MM.1S (cell line): Measurements from ENCODE around the gene MOB2.

Experiments used
- DNase-seq: peaks from one replicate; pipeline ENCODE4 v3.0.0-alpha.2; 2015
- H2AFZ ChIP-seq: fragments of 300-600 bp; sonication (generic); 2 replicates; pipeline ENCODE4 v1.6.0; 2016; ENCODE audit warnings: antibody characterized with exemption, low read length
- H3F3A ChIP-seq: fragments of 300-600 bp; sonication (generic); 2 replicates; pipeline ENCODE4 v1.6.1; 2016; ENCODE audit warnings: mild to moderate bottlenecking, antibody characterized with exemption, low read length, moderate library complexity, mixed read lengths; ENCODE audit not compliant: insufficient read depth
- H3K27ac ChIP-seq: fragments of 300-600 bp; sonication (generic); 2 replicates; pipeline ENCODE4 v1.5.1; 2016; ENCODE audit warnings: mild to moderate bottlenecking, low read length
- H3K27me3 ChIP-seq: fragments of 300-600 bp; sonication (generic); replicated peaks from 2 replicates; pipeline ENCODE4 v1.6.0; 2016; ENCODE audit warnings: low read length; ENCODE audit not compliant: insufficient read depth
- H3K36me3 ChIP-seq: fragments of 300-600 bp; sonication (generic); replicated peaks from 2 replicates; pipeline ENCODE4 v1.6.1; 2016; ENCODE audit warnings: mild to moderate bottlenecking, low read length, mixed read lengths; ENCODE audit not compliant: insufficient read depth
- H3K4me1 ChIP-seq: fragments of 300-600 bp; sonication (generic); 2 replicates; pipeline ENCODE4 v1.6.1; 2016; ENCODE audit warnings: low read length, mixed read lengths
- H3K4me2 ChIP-seq: fragments of 300-600 bp; sonication (generic); 2 replicates; pipeline ENCODE4 v1.6.0; 2016; ENCODE audit warnings: low read depth, low read length
- H3K4me3 ChIP-seq: fragments of 300-600 bp; sonication (generic); 2 replicates; pipeline ENCODE4 v1.5.1; 2016; ENCODE audit warnings: low read length, mixed read lengths
- H3K79me2 ChIP-seq: fragments of 300-600 bp; sonication (generic); 2 replicates; pipeline ENCODE4 v1.6.1; 2016; ENCODE audit warnings: mixed run types, low read length, mixed read lengths
- H3K9ac ChIP-seq: fragments of 300-600 bp; sonication (generic); 2 replicates; pipeline ENCODE4 v1.6.1; 2016; ENCODE audit warnings: low read length, mixed read lengths
- H3K9me2 ChIP-seq: fragments of 300-600 bp; sonication (generic); replicated peaks from 2 replicates; pipeline ENCODE4 v1.6.1; 2016; ENCODE audit warnings: mild to moderate bottlenecking, low read length, mixed read lengths; ENCODE audit not compliant: insufficient read depth
- H3K9me3 ChIP-seq: fragments of 300-600 bp; sonication (generic); replicated peaks from 2 replicates; pipeline ENCODE4 v1.6.1; 2016; ENCODE audit warnings: mild to moderate bottlenecking, low read length, mixed read lengths; ENCODE audit not compliant: insufficient read depth
- H4K20me1 ChIP-seq: fragments of 300-600 bp; sonication (generic); 2 replicates; pipeline ENCODE4 v1.6.1; 2016; ENCODE audit warnings: mild to moderate bottlenecking, low read length, moderate library complexity, mixed read lengths; ENCODE audit not compliant: insufficient read depth
- EZH2 ChIP-seq: fragments of 300-600 bp; sonication (generic); optimal IDR thresholded peaks from 2 replicates; pipeline ENCODE3; 2017; ENCODE audit warnings: low read depth, mild to moderate bottlenecking, antibody characterized with exemption, low read length, mixed read lengths
- EZH2phosphoT487 ChIP-seq: fragments of 300-600 bp; sonication (generic); IDR thresholded peaks from 2 replicates; pipeline ENCODE4 v1.6.1; 2018; ENCODE audit warnings: antibody characterized with exemption, low read length
- TF ChIP-seq, protein P1 (sequence below): fragments of 300-600 bp; sonication (generic); IDR thresholded peaks from 2 replicates; pipeline ENCODE4 v1.5.1; 2016; ENCODE audit warnings: antibody characterized with exemption, low read length, mixed read lengths

The MOB2 gene

DNA sequence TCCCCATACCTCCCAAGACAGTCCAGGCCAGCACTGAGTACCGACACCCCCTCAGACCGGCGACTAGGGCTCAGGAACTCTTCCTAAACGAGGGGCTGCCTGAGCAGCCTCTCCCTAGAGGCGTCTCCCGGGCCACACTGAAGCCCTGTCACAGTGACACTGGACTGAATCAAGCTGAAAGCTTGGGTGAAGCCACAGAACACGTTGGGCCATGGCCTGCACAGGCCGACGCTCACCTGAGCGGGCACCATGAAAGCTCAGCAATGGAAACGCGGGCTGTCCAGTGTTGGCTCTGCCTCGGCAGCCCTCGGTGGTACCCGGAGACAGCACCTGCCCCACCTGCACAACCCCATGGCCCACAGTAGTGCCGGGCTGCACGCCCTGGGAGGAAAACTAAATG is 42.7 kb upstream of the MOB2 start:
- Histone ChIP-seq H3K4me3 (no peak overlapping the region), H2AFZ (no peak overlapping the region), H3K9me3 (no peaks in the 10 kb centered on the region), H3K4me1 (no peaks in the 10 kb centered on the region), H3K79me2 (peaks cover 75% of the 10 kb centered on the region), H3K36me3 (no peaks in the 10 kb centered on the region), H3K9ac (no peak overlapping the region), H3K4me2 (no peak overlapping the region), H3K27me3 (no peaks in the 10 kb centered on the region), H3F3A (no peaks in the 10 kb centered on the region), H3K9me2 (no peaks in the 10 kb centered on the region), H4K20me1 (no peaks in the 10 kb centered on the region; the same call in 1 of the 2 replicates), H3K27ac (no peak overlapping the region)
- no peak for DNase-seq
- TF ChIP-seq EZH2phosphoT487: no peak

DNA sequence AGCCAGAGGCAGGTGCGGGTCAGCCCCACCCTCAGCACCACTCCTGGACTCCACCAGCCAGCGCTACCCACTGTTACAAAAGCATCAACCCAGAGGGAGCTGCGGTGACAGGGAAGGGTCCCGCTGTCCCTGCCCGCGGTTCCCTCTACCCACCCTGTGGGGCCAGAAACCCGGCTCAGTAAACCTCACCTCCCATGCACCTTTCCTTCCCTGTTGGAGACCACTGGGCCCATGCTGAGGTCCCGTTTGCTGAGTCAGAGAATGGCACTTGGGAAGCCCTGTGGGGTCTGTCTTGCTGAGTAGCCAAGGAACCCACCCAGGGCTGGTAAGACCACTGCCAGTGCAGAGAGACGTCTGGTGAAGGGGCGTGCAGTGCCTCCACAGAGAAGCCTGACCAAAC is 42.1 kb upstream of the MOB2 start:
- Histone ChIP-seq H3K9me3 (no peaks in the 10 kb centered on the region), H3K4me1 (no peaks in the 10 kb centered on the region), H3K36me3 (no peaks in the 10 kb centered on the region), H3K9ac (no peak overlapping the region), H4K20me1 (no peaks in the 10 kb centered on the region; the same call in 1 of the 2 replicates), H3K27me3 (no peaks in the 10 kb centered on the region), H2AFZ (no peak overlapping the region), H3K4me2 (no peak overlapping the region), H3K27ac (no peak overlapping the region), H3K79me2 (peaks cover 72% of the 10 kb centered on the region), H3F3A (no peaks in the 10 kb centered on the region), H3K9me2 (no peaks in the 10 kb centered on the region), H3K4me3 (no peak overlapping the region)
- DNase-seq: no peak
- TF ChIP-seq EZH2phosphoT487: no peak
- TF ChIP-seq, protein P1, sequence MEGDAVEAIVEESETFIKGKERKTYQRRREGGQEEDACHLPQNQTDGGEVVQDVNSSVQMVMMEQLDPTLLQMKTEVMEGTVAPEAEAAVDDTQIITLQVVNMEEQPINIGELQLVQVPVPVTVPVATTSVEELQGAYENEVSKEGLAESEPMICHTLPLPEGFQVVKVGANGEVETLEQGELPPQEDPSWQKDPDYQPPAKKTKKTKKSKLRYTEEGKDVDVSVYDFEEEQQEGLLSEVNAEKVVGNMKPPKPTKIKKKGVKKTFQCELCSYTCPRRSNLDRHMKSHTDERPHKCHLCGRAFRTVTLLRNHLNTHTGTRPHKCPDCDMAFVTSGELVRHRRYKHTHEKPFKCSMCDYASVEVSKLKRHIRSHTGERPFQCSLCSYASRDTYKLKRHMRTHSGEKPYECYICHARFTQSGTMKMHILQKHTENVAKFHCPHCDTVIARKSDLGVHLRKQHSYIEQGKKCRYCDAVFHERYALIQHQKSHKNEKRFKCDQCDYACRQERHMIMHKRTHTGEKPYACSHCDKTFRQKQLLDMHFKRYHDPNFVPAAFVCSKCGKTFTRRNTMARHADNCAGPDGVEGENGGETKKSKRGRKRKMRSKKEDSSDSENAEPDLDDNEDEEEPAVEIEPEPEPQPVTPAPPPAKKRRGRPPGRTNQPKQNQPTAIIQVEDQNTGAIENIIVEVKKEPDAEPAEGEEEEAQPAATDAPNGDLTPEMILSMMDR: no peak
- TF ChIP-seq EZH2: no peak

DNA sequence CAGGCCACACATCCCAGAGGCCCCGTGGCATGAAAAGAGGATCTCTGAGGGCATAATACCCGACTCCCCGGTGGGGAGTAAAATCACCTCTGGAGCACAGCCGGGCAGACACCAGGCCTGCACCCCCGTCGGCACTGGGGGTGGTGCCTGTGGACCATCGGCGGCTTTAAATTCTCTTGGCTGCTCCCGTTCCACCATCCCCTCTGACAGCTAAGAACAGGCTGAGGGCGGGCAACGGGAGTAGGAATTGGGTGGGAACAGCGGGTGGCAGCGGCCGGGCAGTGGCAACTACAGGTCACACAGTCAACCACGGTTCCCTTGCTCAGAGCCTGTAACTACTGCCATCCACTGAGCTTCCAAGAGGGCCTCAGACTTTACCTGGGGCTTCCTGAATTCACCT is 40.2 kb upstream of the MOB2 start:
- no peaks in the 10 kb centered on the region; the same call in 1 of the 2 replicates for H4K20me1 ChIP-seq

DNA sequence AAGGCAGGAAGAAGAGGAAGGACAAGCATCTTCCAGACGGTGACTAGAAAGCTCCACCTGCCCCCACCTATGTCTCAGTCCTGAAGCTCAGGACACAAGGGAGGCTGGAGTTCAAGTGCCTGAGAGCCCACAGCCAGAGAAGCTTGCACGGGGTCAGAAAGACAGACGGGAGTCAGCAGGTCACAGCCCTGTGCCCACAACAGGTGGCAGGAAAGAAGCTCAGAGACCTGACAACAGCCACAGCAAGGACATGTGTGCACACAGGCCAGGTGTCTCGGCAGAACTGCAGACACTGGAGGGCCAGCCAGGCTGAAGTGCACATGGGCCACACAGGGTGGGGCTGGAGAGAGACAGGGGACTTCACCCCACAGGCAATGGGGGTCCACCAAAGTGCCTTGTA is 37.2 kb upstream of the MOB2 start:
- H3K9ac ChIP-seq: no peak overlapping the region
- H3K79me2 ChIP-seq: peaks cover 43% of the 10 kb centered on the region
- H3K4me2 ChIP-seq: no peak overlapping the region
- H3K36me3 ChIP-seq: no peaks in the 10 kb centered on the region
- no peaks in the 10 kb centered on the region for H3K4me1 ChIP-seq
- no peak for DNase-seq
- H2AFZ ChIP-seq: no peak overlapping the region
- TF ChIP-seq, protein P1: no peak
- no peak for TF ChIP-seq EZH2phosphoT487
- H3K9me3 ChIP-seq: no peaks in the 10 kb centered on the region
- no peaks in the 10 kb centered on the region for H3K9me2 ChIP-seq
- no peaks in the 10 kb centered on the region for H3K27me3 ChIP-seq
- no peak overlapping the region for H3K27ac ChIP-seq
- no peaks in the 10 kb centered on the region for H3F3A ChIP-seq
- H3K4me3 ChIP-seq: no peak overlapping the region
- H4K20me1 ChIP-seq: no peaks in the 10 kb centered on the region

More for the DNA sequence above, 40.2 kb upstream of the MOB2 start:
- Histone ChIP-seq H2AFZ (no peak overlapping the region), H3K36me3 (no peaks in the 10 kb centered on the region), H3K9me2 (no peaks in the 10 kb centered on the region), H3K27me3 (no peaks in the 10 kb centered on the region), H3K27ac (no peak overlapping the region), H3K9me3 (no peaks in the 10 kb centered on the region), H3F3A (no peaks in the 10 kb centered on the region), H3K4me3 (no peak overlapping the region), H3K4me1 (no peaks in the 10 kb centered on the region), H3K4me2 (no peak overlapping the region), H3K9ac (no peak overlapping the region), H3K79me2 (peaks cover 66% of the 10 kb centered on the region)
- TF ChIP-seq, protein P1: no peak
- TF ChIP-seq EZH2phosphoT487 (no peak), EZH2 (no peak)
- no peak for DNase-seq
